A673 (cell line): ENCODE results near the gene ARFGEF2. TPM values are rescaled to one million over a fixed set of nuclear protein-coding genes. Genes with fewer than 3 reads are reported as not detected.

ENCODE experiments used
- BruUV-seq: library from RNA; stranded (reverse); fragments of 400-500 nt; replicated peaks from 2 replicates; lab custom pipeline; 2021; lab: Mats Ljungman, UMichigan
- CTCF ChIA-PET: fragments of 300-600 bp; sonication (Branson Sonifier 250); formaldehyde crosslinking; loops from one replicate; lab custom pipeline; 2022; ENCODE audit warnings: antibody characterized with exemption; lab: Charles Lee
- POLR2A ChIA-PET: fragments of 300-600 bp; sonication (Branson Sonifier 250); formaldehyde crosslinking; loops from one replicate; lab custom pipeline; 2022; ENCODE audit warnings: antibody characterized with exemption; ENCODE audit not compliant: low non-redundant PET; lab: Charles Lee
- DNase-seq: peaks from one replicate; pipeline ENCODE4 v3.0.0-alpha.2; 2015; ENCODE audit warnings: low spot score
- H3K27ac ChIP-seq: fragments of 200-600 bp; sonication (generic); 2 replicates; pipeline ENCODE4 v1.5.1; 2016; ENCODE audit warnings: mixed run types, low read depth, mild to moderate bottlenecking, mixed read lengths, antibody characterized with exemption, low read length; ENCODE audit not compliant: poor library complexity, severe bottlenecking
- H3K27me3 ChIP-seq: fragments of 200-600 bp; sonication (generic); replicated peaks from 2 replicates; pipeline ENCODE4 v1.6.1; 2017; ENCODE audit warnings: mixed run types, low read depth, mild to moderate bottlenecking, mixed read lengths, antibody characterized with exemption, low read length; ENCODE audit not compliant: insufficient read depth, poor library complexity
- H3K36me3 ChIP-seq: fragments of 200-600 bp; sonication (generic); 2 replicates; pipeline ENCODE4 v1.6.1; 2016; ENCODE audit warnings: mixed run types, mild to moderate bottlenecking, mixed read lengths, antibody characterized with exemption, low read length; ENCODE audit not compliant: insufficient read depth, poor library complexity, severe bottlenecking
- H3K4me1 ChIP-seq: fragments of 200-600 bp; sonication (generic); 2 replicates; pipeline ENCODE4 v1.6.1; 2017; ENCODE audit warnings: mixed run types, mild to moderate bottlenecking, mixed read lengths, antibody characterized with exemption, low read length; ENCODE audit not compliant: insufficient read depth, poor library complexity, severe bottlenecking
- H3K4me3 ChIP-seq: fragments of 200-600 bp; sonication (generic); 2 replicates; pipeline ENCODE4 v1.5.1; 2016; ENCODE audit warnings: low read depth, mixed run types, mild to moderate bottlenecking, mixed read lengths, low read length; ENCODE audit not compliant: poor library complexity, severe bottlenecking
- H3K9me3 ChIP-seq: fragments of 200-600 bp; sonication (generic); 2 replicates; pipeline ENCODE4 v1.6.1; 2016; ENCODE audit warnings: mixed run types, low read depth, mild to moderate bottlenecking, mixed read lengths, antibody characterized with exemption, low read length; ENCODE audit not compliant: poor library complexity, severe bottlenecking
- EZH2 ChIP-seq: fragments of 200-600 bp; sonication (generic); IDR thresholded peaks from 2 replicates; pipeline ENCODE4 v1.6.1; 2017; ENCODE audit warnings: borderline replicate concordance, low read depth, mild to moderate bottlenecking, mixed read lengths, antibody characterized with exemption, low read length; ENCODE audit not compliant: poor library complexity, severe bottlenecking
- intact Hi-C: fragments of 100-400 bp; cut with micrococcal nuclease; formaldehyde crosslinking; loops from one replicate; pipeline ENCODE4 v1.10.0; 2022; ENCODE audit not compliant: unreplicated experiment
- total RNA-seq: library from RNA; stranded (reverse); gene quantifications from 2 replicates; pipeline ENCODE4 v1.2.3, GENCODE V29; 2021
- TF ChIP-seq, protein P1 (sequence below): fragments of 300-800, 200-600 bp; sonication (generic); conservative IDR thresholded peaks from 2 replicates; pipeline ENCODE4 v1.5.1; 2017; ENCODE audit warnings: low read depth, mild to moderate bottlenecking, antibody characterized with exemption, low read length, moderate library complexity, mixed read lengths

Gene ARFGEF2
- total RNA-seq, 1 experiment from 2014 or later = 26.1 TPM

DNA sequence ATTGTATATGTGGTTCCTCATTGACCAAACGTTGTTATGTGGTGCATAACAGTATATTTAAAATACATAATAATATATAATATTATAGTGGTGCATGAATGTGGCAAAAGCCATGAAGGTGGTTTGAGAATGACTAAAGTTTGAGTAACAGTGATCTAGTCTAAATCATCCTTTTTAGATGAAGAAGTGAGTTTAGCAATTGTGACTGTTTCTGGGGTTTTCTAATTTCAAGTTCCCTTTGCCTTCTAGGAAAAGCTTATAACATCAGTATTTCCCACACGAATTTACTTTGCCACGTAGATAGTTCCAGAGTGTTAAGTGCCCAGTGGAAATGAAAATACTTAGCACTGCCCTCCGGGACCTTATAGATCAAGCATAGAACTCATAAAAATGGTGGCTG, 40.9 kb downstream of the ARFGEF2 start:
- no peaks in the 10 kb centered on the region for H3K27me3 ChIP-seq
- no TSS peak for BruUV-seq
- DNase-seq = no peak
- H3K27ac ChIP-seq = no peak overlapping the region
- H3K9me3 ChIP-seq = no peaks in the 10 kb centered on the region
- H3K4me3 ChIP-seq = no peak overlapping the region
- peaks cover 14% of the 10 kb centered on the region for H3K36me3 ChIP-seq
- no peaks in the 10 kb centered on the region for H3K4me1 ChIP-seq
- intact Hi-C loops = no loop called here
- ChIA-PET POLR2A (no interaction called here), CTCF (no interaction called here)
- TF ChIP-seq, protein P1, sequence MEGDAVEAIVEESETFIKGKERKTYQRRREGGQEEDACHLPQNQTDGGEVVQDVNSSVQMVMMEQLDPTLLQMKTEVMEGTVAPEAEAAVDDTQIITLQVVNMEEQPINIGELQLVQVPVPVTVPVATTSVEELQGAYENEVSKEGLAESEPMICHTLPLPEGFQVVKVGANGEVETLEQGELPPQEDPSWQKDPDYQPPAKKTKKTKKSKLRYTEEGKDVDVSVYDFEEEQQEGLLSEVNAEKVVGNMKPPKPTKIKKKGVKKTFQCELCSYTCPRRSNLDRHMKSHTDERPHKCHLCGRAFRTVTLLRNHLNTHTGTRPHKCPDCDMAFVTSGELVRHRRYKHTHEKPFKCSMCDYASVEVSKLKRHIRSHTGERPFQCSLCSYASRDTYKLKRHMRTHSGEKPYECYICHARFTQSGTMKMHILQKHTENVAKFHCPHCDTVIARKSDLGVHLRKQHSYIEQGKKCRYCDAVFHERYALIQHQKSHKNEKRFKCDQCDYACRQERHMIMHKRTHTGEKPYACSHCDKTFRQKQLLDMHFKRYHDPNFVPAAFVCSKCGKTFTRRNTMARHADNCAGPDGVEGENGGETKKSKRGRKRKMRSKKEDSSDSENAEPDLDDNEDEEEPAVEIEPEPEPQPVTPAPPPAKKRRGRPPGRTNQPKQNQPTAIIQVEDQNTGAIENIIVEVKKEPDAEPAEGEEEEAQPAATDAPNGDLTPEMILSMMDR = no peak
- no peak for TF ChIP-seq EZH2

DNA sequence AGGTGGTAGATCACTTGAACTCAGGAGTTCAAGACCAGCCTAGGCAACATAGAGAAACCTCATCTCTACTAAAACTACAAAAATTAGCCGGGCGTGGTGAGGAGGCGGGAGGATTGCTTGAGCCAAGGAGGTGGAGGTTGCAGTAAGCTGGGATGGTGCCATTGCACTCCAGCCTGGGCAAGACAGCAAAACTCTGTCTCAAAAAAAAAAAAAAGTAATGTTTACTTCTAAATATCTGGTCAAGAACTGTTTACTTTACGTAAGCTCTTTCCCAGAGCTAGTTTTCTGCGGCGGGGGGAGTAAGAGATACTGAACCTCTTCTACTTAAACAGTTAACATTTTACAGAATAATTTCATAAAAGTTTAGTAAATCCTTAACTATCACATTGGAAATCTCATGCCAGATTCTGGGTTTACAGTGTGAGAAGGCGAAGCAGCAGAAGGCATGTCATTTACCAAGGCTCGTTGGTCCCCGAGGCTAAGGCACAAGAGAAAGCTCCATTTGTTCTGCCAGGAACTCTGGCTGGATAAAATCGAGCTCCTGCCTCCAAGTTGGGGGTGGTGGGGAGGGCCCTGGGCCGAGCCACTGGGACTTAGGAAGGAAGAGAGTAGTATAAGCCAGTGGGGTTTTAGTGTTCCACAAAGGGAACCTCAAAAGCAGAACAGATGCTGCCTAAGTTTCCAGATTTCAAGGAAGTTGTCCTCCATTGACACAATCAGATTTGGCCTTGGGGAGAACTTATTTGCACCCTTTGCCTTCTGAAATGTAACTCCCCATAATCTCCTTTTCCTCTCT, 41.7 kb downstream of the ARFGEF2 start:
- Histone ChIP-seq H3K27me3 (no peaks in the 10 kb centered on the region), H3K9me3 (no peaks in the 10 kb centered on the region), H3K36me3 (peaks cover 14% of the 10 kb centered on the region), H3K27ac (no peak overlapping the region), H3K4me1 (no peaks in the 10 kb centered on the region), H3K4me3 (no peak overlapping the region)
- TF ChIP-seq, protein P1 = no peak
- no peak for TF ChIP-seq EZH2
- BruUV-seq = no TSS peak
- no peak for DNase-seq
- intact Hi-C loops = no loop called here
- ChIA-PET POLR2A (no interaction called here), CTCF (no interaction called here)

DNA sequence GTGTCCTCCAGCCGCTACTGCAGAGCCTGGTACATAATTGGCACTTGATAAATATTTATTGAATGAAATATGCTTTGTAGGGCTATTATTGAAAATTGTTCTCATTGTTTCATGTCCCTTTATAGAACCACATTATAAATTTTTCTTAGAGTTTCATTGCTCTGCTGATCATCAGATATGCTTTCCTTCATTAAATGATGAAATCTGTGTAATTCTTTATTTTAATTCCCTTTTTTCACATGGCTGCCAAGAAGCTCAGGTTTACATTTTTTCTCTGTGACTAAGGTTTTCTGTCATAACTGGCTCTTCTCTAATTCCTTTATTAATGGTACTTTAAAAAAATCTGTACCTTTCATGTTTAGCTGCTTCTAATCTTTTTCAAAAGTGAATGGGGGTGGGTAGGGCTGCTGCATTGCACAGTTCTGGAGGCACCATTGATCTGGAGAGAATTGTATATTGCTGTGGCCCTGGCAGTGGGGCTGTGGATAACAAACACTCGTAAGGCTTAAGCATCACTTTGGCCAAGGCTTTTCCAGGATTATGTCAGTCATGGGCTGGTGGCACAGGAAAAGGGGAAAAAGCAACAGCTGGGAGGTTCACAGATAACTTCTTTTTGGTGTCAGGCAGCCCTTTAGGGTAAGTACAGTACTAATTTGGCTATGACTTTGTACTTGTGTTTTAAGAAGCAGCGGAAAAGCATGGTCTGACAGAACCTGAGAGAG, 43.8 kb downstream of the ARFGEF2 start:
- CTCF ChIA-PET = no interaction called here
- no TSS peak for BruUV-seq
- H3K9me3 ChIP-seq = no peaks in the 10 kb centered on the region
- H3K4me1 ChIP-seq = no peaks in the 10 kb centered on the region
- POLR2A ChIA-PET = no interaction called here
- H3K27ac ChIP-seq = no peak overlapping the region
- TF ChIP-seq, protein P1 = no peak
- no peak for TF ChIP-seq EZH2
- H3K27me3 ChIP-seq = no peaks in the 10 kb centered on the region
- peaks cover 24% of the 10 kb centered on the region for H3K36me3 ChIP-seq
- no peak for DNase-seq
- intact Hi-C loops = no loop called here
- H3K4me3 ChIP-seq = no peak overlapping the region
